ENCODE measurements around the gene ROCK1.

ROCK1 gene

GRCh38 chr18:21105936-21106335 is 5.7 kb downstream of the ROCK1 start:
- ATAC-seq = peak; percentile 49

GRCh38 chr18:21101172-21101571 is 10.4 kb downstream of the ROCK1 start:
- no peak for ATAC-seq

- no peak for ATAC-seq
Observed at GRCh38 chr18:21100678-21101077, 10.9 kb downstream of the ROCK1 start.

GRCh38 chr18:21100146-21100545 is 11.5 kb downstream of the ROCK1 start:
- ATAC-seq = no peak

GRCh38 chr18:21099442-21099841 is 12.2 kb downstream of the ROCK1 start:
- ATAC-seq = no peak

GRCh38 chr18:21096760-21097159 is 14.9 kb downstream of the ROCK1 start:
- no peak for ATAC-seq

- no peak for ATAC-seq
Observed at GRCh38 chr18:21093133-21093532, 18.5 kb downstream of the ROCK1 start.

GRCh38 chr18:21090680-21091079 is 20.9 kb downstream of the ROCK1 start:
- ATAC-seq = no peak

- ATAC-seq = no peak
Observed at GRCh38 chr18:21085579-21086166, 25.9 kb downstream of the ROCK1 start.

- peak; percentile 35 to 48 for ATAC-seq
Observed at GRCh38 chr18:21084511-21085078, 27.0 kb downstream of the ROCK1 start.

- no peak for ATAC-seq
Observed at GRCh38 chr18:21083017-21083416, 28.6 kb downstream of the ROCK1 start.

GRCh38 chr18:21081426-21081825 is 30.2 kb downstream of the ROCK1 start:
- ATAC-seq = no peak

GRCh38 chr18:21080576-21080975 is 31.0 kb downstream of the ROCK1 start:
- ATAC-seq = no peak

GRCh38 chr18:21074336-21075323 is 37.0 kb downstream of the ROCK1 start:
- ATAC-seq = no peak

GRCh38 chr18:21073180-21073579 is 38.4 kb downstream of the ROCK1 start:
- ATAC-seq = no peak

GRCh38 chr18:21071071-21071470 is 40.5 kb downstream of the ROCK1 start:
- ATAC-seq = no peak

GRCh38 chr18:21069468-21069867 is 42.1 kb downstream of the ROCK1 start:
- ATAC-seq = no peak

GRCh38 chr18:21064347-21064746 is 47.3 kb downstream of the ROCK1 start:
- ATAC-seq = no peak

- ATAC-seq = no peak
Observed at GRCh38 chr18:21063011-21063410, 48.6 kb downstream of the ROCK1 start.

GRCh38 chr18:21057112-21057511 is 54.5 kb downstream of the ROCK1 start:
- no peak for ATAC-seq

GRCh38 chr18:21056545-21056944 is 55.1 kb downstream of the ROCK1 start:
- no peak for ATAC-seq

- no peak for ATAC-seq
Observed at GRCh38 chr18:21054252-21054821, 57.3 kb downstream of the ROCK1 start.

GRCh38 chr18:21053127-21053526 is 58.5 kb downstream of the ROCK1 start:
- ATAC-seq = no peak

All from activated CD4-positive, CD25-positive, alpha-beta regulatory T cell treated with anti-CD3 and anti-CD28 coated beads, Interleukin-2, amount 50 U/mL, for 24 hours (primary cell).